Keratinocyte (primary cell): ENCODE measurements around the gene RIMS4. TPM values are rescaled to one million over a fixed set of nuclear protein-coding genes. Genes with fewer than 3 reads are reported as not detected.
A peak's percentile ranks its signal among the peaks of the same experiment; 100 is the strongest.
"Not testable (repeated sequence)": the region's sequence is repeated elsewhere in the genome, so short reads cannot be mapped to it uniquely, and the experiment has no call there.

Source experiments
- DNase-seq: peaks from one replicate; pipeline ENCODE4 v3.0.0-alpha.2; 2011; ENCODE audit warnings: low read depth, missing footprints, low spot score
- FAIRE-seq: peaks from 2 replicates; lab custom pipeline; 2011; peaks lifted over from hg19 to GRCh38; lab: Jason Lieb, UNC
- H2AFZ ChIP-seq: 2 replicates; pipeline ENCODE4 v1.6.0; 2012; ENCODE audit warnings: low read length, control low read depth, inconsistent platforms; ENCODE audit not compliant: control insufficient read depth
- H3K27ac ChIP-seq: 2 replicates; pipeline ENCODE4 v1.5.1; 2011; ENCODE audit warnings: low read length; ENCODE audit not compliant: control insufficient read depth, insufficient read depth
- H3K27me3 ChIP-seq: 3 replicates; pipeline ENCODE4 v1.6.0; 2011; ENCODE audit warnings: low read length; ENCODE audit not compliant: control insufficient read depth, insufficient read depth; ENCODE audit errors: extremely low read depth
- H3K36me3 ChIP-seq, 2 experiments: 2 replicates in 1 of 2; 3 replicates in 1 of 2; pipeline ENCODE4 v1.5.1; 2011; ENCODE audit warnings: low read length in 2 of 2, mild to moderate bottlenecking in 1 of 2; ENCODE audit not compliant: control insufficient read depth in 2 of 2, insufficient read depth in 2 of 2; ENCODE audit errors: extremely low read depth in 1 of 2
- H3K4me1 ChIP-seq: 3 replicates; pipeline ENCODE4 v1.5.1; 2011; ENCODE audit warnings: low read length; ENCODE audit not compliant: control insufficient read depth, insufficient read depth; ENCODE audit errors: extremely low read depth
- H3K4me2 ChIP-seq: 3 replicates; pipeline ENCODE4 v1.6.0; 2011; ENCODE audit warnings: low read depth, low read length; ENCODE audit not compliant: control insufficient read depth, insufficient read depth; ENCODE audit errors: extremely low read depth
- H3K4me3 ChIP-seq, 3 experiments: fragments of 200-600 bp in 1 of 3; sonication (generic) in 1 of 3; 2 replicates in 2 of 3; 3 replicates in 1 of 3; pipeline ENCODE4 v1.5.1; 2011 to 2016; ENCODE audit warnings: low read length in 3 of 3, mild to moderate bottlenecking in 3 of 3, control low read depth in 2 of 3, inconsistent platforms in 1 of 3, low read depth in 1 of 3, mixed read lengths in 1 of 3, mixed run types in 1 of 3, moderate library complexity in 1 of 3; ENCODE audit not compliant: control insufficient read depth in 2 of 3, insufficient read depth in 2 of 3; ENCODE audit errors: extremely low read depth in 1 of 3
- H3K79me2 ChIP-seq: 2 replicates; pipeline ENCODE4 v1.6.0; 2012; ENCODE audit warnings: low read length; ENCODE audit not compliant: control insufficient read depth, insufficient read depth
- H3K9ac ChIP-seq: 3 replicates; pipeline ENCODE4 v1.6.0; 2011; ENCODE audit warnings: low read length; ENCODE audit not compliant: control insufficient read depth, insufficient read depth; ENCODE audit errors: extremely low read depth
- H3K9me1 ChIP-seq: 3 replicates; pipeline ENCODE4 v1.6.0; 2011; ENCODE audit warnings: low read length; ENCODE audit not compliant: control insufficient read depth, insufficient read depth; ENCODE audit errors: extremely low read depth
- H3K9me3 ChIP-seq: 2 replicates; pipeline ENCODE4 v1.5.1; 2012; ENCODE audit warnings: low read depth, low read length; ENCODE audit not compliant: control insufficient read depth
- H4K20me1 ChIP-seq: 3 replicates; pipeline ENCODE4 v1.6.0; 2011; ENCODE audit warnings: low read length; ENCODE audit not compliant: control insufficient read depth, insufficient read depth; ENCODE audit errors: extremely low read depth
- CTCF ChIP-seq, 3 experiments: IDR thresholded peaks in 1 of 3; conservative IDR thresholded peaks in 1 of 3; optimal IDR thresholded peaks in 1 of 3; 2 replicates in 2 of 3; 3 replicates in 1 of 3; pipeline versions ENCODE3 to v1.5.1; 2011; ENCODE audit warnings: low read length in 3 of 3, mild to moderate bottlenecking in 3 of 3, moderate library complexity in 2 of 3, control low read depth in 1 of 3, inconsistent platforms in 1 of 3; ENCODE audit not compliant: insufficient read depth in 2 of 3; ENCODE audit errors: extremely low read depth in 1 of 3
- EZH2 ChIP-seq: IDR thresholded peaks from one replicate; pipeline ENCODE4 v1.6.1; 2012; ENCODE audit warnings: inconsistent platforms, mild to moderate bottlenecking, low read length, moderate library complexity
- dilution Hi-C: fragments of 300-500 bp; cut with MboI; formaldehyde crosslinking; loops from one replicate; pipeline ENCODE4 v1.7.0; 2020; ENCODE audit warnings: low sequenced_read_pairs; ENCODE audit not compliant: extremely low pct_ligation_motif_present
- polyA plus RNA-seq, 5 experiments: library from polyadenylated mRNA; depleted of rRNA in 3 of 5; stranded (reverse) in 3 of 5; stranded (forward) in 1 of 5; unstranded in 1 of 5; fragments of >200 nt; gene quantifications; 1 replicate in 1 of 5; 2 replicates in 3 of 5; 3 replicates in 1 of 5; pipeline versions ENCODE4 v1.2.1 to v1.2.3, GENCODE V29; 2011 to 2012; ENCODE audit warnings: missing spikeins in 2 of 5, low read depth in 1 of 5, low replicate concordance in 1 of 5

RIMS4 gene
- polyA plus RNA-seq, 1 donor (not counting 4 experiments of a cell fraction or from before 2014, with no cell fraction given): not detected

GRCh38 chr20:44765701-44766347 lies 44.5 kb downstream of the RIMS4 start:
- dilution Hi-C loops: loop anchor here (25.0 kb wide), 1 partner anchor 96 kb away; no protein-coding TSS in a partner anchor

GRCh38 chr20:44765091-44765490 lies 45.3 kb downstream of the RIMS4 start:
- no peaks in the 10 kb centered on the region for H3K9me1 ChIP-seq
- dilution Hi-C loops: loop anchor here (25.0 kb wide), 1 partner anchor 97 kb away; no protein-coding TSS in a partner anchor
- FAIRE-seq (no peak), DNase-seq (no peak)
- no peak overlapping the region for H3K4me3 ChIP-seq
- H3K4me2 ChIP-seq: no peak overlapping the region
- no peak overlapping the region for H3K27ac ChIP-seq
- no peak overlapping the region for H2AFZ ChIP-seq
- H3K27me3 ChIP-seq: peaks cover 22% of the 10 kb centered on the region
- H3K9me3 ChIP-seq: no peaks in the 10 kb centered on the region
- TF ChIP-seq CTCF (optimal IDR thresholded peaks at IDR 0.05 in 1 of 3, IDR thresholded peaks at IDR 0.05 in 1 of 3, conservative IDR thresholded peaks at IDR 0.05 in 1 of 3; ENCODE audit: extremely low read depth in 1 of 3, insufficient read depth in 2 of 3, low read length in 3 of 3) (no peak), EZH2 (no peak)
- no peaks in the 10 kb centered on the region for H3K4me1 ChIP-seq
- no peaks in the 10 kb centered on the region for H4K20me1 ChIP-seq
- H3K36me3 ChIP-seq: no peaks in the 10 kb centered on the region
- no peak overlapping the region for H3K9ac ChIP-seq
- H3K79me2 ChIP-seq: no peaks in the 10 kb centered on the region

More at GRCh38 chr20:44765701-44766347, 44.5 kb downstream of the RIMS4 start:
- no peaks in the 10 kb centered on the region for H3K79me2 ChIP-seq
- TF ChIP-seq EZH2: no peak
- no peak for TF ChIP-seq CTCF (optimal IDR thresholded peaks at IDR 0.05 in 1 of 3, IDR thresholded peaks at IDR 0.05 in 1 of 3, conservative IDR thresholded peaks at IDR 0.05 in 1 of 3; ENCODE audit: extremely low read depth in 1 of 3, insufficient read depth in 2 of 3, low read length in 3 of 3)
- no peak overlapping the region for H3K9ac ChIP-seq
- H3K36me3 ChIP-seq: no peaks in the 10 kb centered on the region
- no peak overlapping the region for H3K4me3 ChIP-seq
- no peak overlapping the region for H2AFZ ChIP-seq
- H3K27ac ChIP-seq: no peak overlapping the region
- DNase-seq (no peak), FAIRE-seq (peak; percentile 62)
- H3K4me2 ChIP-seq: no peak overlapping the region
- peaks cover 24% of the 10 kb centered on the region for H3K27me3 ChIP-seq
- no peaks in the 10 kb centered on the region for H3K9me1 ChIP-seq
- no peaks in the 10 kb centered on the region for H3K9me3 ChIP-seq
- no peaks in the 10 kb centered on the region for H3K4me1 ChIP-seq
- H4K20me1 ChIP-seq: no peaks in the 10 kb centered on the region

GRCh38 chr20:44763798-44764197 lies 46.5 kb downstream of the RIMS4 start:
- H3K36me3 ChIP-seq, H3K27ac ChIP-seq, H3K79me2 ChIP-seq, H4K20me1 ChIP-seq, H2AFZ ChIP-seq, H3K4me2 ChIP-seq, H3K4me3 ChIP-seq, H3K9me1 ChIP-seq, H3K4me1 ChIP-seq, DNase-seq, H3K9me3 ChIP-seq, FAIRE-seq, H3K9ac ChIP-seq: not testable (repeated sequence)
- dilution Hi-C loops: loop anchor here (25.0 kb wide), 1 partner anchor 99 kb away; no protein-coding TSS in a partner anchor
- H3K27me3 ChIP-seq: peaks cover 21% of the 10 kb centered on the region
